CD14-positive monocyte (primary cell): ENCODE data around the gene CABP1. TPM values are rescaled to one million over a fixed set of nuclear protein-coding genes. Genes with fewer than 3 reads are reported as not detected.
A peak's percentile ranks its signal among the peaks of the same experiment; 100 is the strongest.
"Not testable (repeated sequence)": the region's sequence is repeated elsewhere in the genome, so short reads cannot be mapped to it uniquely, and the experiment has no call there.

Experiments
- DNase-seq, 3 donors: peaks; one replicate each; pipeline ENCODE4 v3.0.0-alpha.2; 2011 to 2022
- H2AFZ ChIP-seq: 2 replicates; pipeline ENCODE4 v1.6.0; 2012; ENCODE audit warnings: mild to moderate bottlenecking, low read depth, low read length, inconsistent platforms; ENCODE audit not compliant: insufficient read depth, poor library complexity, severe bottlenecking
- H3K27ac ChIP-seq, 2 donors: 1 replicate in 1 of 2; 2 replicates in 1 of 2; pipeline ENCODE4 v1.5.1; 2012 to 2013; ENCODE audit warnings: low read length in 2 of 2, control low read depth in 1 of 2, inconsistent platforms in 1 of 2, low read depth in 1 of 2, mild to moderate bottlenecking in 1 of 2
- H3K27me3 ChIP-seq, 2 donors: one replicate each; pipeline versions ENCODE4 v1.6.0 to v1.6.1; 2011 to 2013; ENCODE audit warnings: low read length in 2 of 2; ENCODE audit not compliant: control insufficient read depth in 2 of 2, insufficient read depth in 2 of 2
- H3K36me3 ChIP-seq, 2 donors: replicated peaks in 1 of 2; 1 replicate in 1 of 2; 2 replicates in 1 of 2; pipeline versions ENCODE4 v1.5.1 to v1.6.1; 2012 to 2013; ENCODE audit warnings: low read length in 2 of 2, control low read depth in 1 of 2, inconsistent platforms in 1 of 2, mild to moderate bottlenecking in 1 of 2; ENCODE audit not compliant: insufficient read depth in 2 of 2, control insufficient read depth in 1 of 2
- H3K4me1 ChIP-seq, 2 donors: 1 replicate in 1 of 2; 2 replicates in 1 of 2; pipeline versions ENCODE4 v1.5.1 to v1.6.1; 2012 to 2013; ENCODE audit warnings: low read length in 2 of 2, control low read depth in 1 of 2, inconsistent platforms in 1 of 2, mild to moderate bottlenecking in 1 of 2, moderate library complexity in 1 of 2; ENCODE audit not compliant: insufficient read depth in 2 of 2, control insufficient read depth in 1 of 2
- H3K4me2 ChIP-seq: replicated peaks from 2 replicates; pipeline ENCODE3; 2012; ENCODE audit warnings: low read length, moderate library complexity, mild to moderate bottlenecking; ENCODE audit not compliant: poor library complexity, severe bottlenecking; ENCODE audit errors: extremely low read depth
- H3K4me3 ChIP-seq, 3 experiments: fragments of 200-600 bp in 1 of 3; sonication (generic) in 1 of 3; replicated peaks in 1 of 3; 1 replicate in 2 of 3; 2 replicates in 1 of 3; pipeline ENCODE4 v1.5.1; 2011 to 2013; ENCODE audit warnings: low read length in 3 of 3, mild to moderate bottlenecking in 3 of 3, control low read depth in 2 of 3, low read depth in 2 of 3, inconsistent platforms in 1 of 3, moderate library complexity in 1 of 3
- H3K79me2 ChIP-seq: 2 replicates; pipeline ENCODE4 v1.6.0; 2012; ENCODE audit warnings: mild to moderate bottlenecking, control low read depth, inconsistent platforms, low read length, moderate library complexity; ENCODE audit not compliant: insufficient read depth
- H3K9ac ChIP-seq: 2 replicates; pipeline ENCODE4 v1.6.0; 2017; ENCODE audit warnings: low read length, mild to moderate bottlenecking; ENCODE audit not compliant: insufficient read depth, poor library complexity, severe bottlenecking
- H3K9me3 ChIP-seq, 2 donors: replicated peaks in 1 of 2; 1 replicate in 1 of 2; 2 replicates in 1 of 2; pipeline versions ENCODE4 v1.5.1 to v1.6.1; 2012 to 2013; ENCODE audit warnings: low read length in 2 of 2, control low read depth in 1 of 2; ENCODE audit not compliant: control insufficient read depth in 1 of 2, insufficient read depth in 1 of 2
- H4K20me1 ChIP-seq: 2 replicates; pipeline ENCODE4 v1.6.0; 2012; ENCODE audit warnings: mild to moderate bottlenecking, low read length, control low read depth, moderate library complexity; ENCODE audit not compliant: insufficient read depth
- H3K27ac Mint-ChIP-seq, 7 donors: one replicate each; pipeline ENCODE4 v1.8.0; 2020; ENCODE audit warnings: mild to moderate bottlenecking in 7 of 7, mixed read lengths in 7 of 7, moderate library complexity in 6 of 7, inconsistent platforms in 2 of 7
- H3K27me3 Mint-ChIP-seq, 3 donors: one replicate each; pipeline ENCODE4 v1.8.0; 2021 to 2022; ENCODE audit warnings: low read depth in 3 of 3, mild to moderate bottlenecking in 3 of 3, mixed read lengths in 3 of 3, moderate library complexity in 3 of 3, inconsistent platforms in 1 of 3
- H3K36me3 Mint-ChIP-seq, 2 donors: one replicate each; pipeline ENCODE4 v1.8.0; 2020; ENCODE audit warnings: mixed read lengths in 2 of 2, inconsistent platforms in 1 of 2, mild to moderate bottlenecking in 1 of 2
- H3K4me1 Mint-ChIP-seq: one replicate; pipeline ENCODE4 v1.8.0; 2020; ENCODE audit warnings: mild to moderate bottlenecking, mixed read lengths
- H3K4me3 Mint-ChIP-seq, 2 donors: one replicate each; pipeline ENCODE4 v1.8.0; 2020; ENCODE audit warnings: mild to moderate bottlenecking in 2 of 2, mixed read lengths in 2 of 2, moderate library complexity in 1 of 2
- H3K9me3 Mint-ChIP-seq, 7 donors: one replicate each; pipeline ENCODE4 v1.8.0; 2020 to 2022; ENCODE audit warnings: mixed read lengths in 7 of 7, mild to moderate bottlenecking in 6 of 7, moderate library complexity in 6 of 7, inconsistent platforms in 2 of 7
- CTCF ChIP-seq: fragments of 200-600 bp; IDR thresholded peaks from one replicate; pipeline ENCODE4 v1.8.0; 2022; ENCODE audit warnings: antibody characterized with exemption, mild to moderate bottlenecking
- WGBS: methylation state at CpG from one replicate; pipeline ENCODE4 v1.1.5; 2013; ENCODE audit warnings: missing lambda C conversion rate; ENCODE audit not compliant: insufficient coverage; 5-methylcytosine and 5-hydroxymethylcytosine counted together
- intact Hi-C, 2 donors: fragments of 100-400 bp; cut with micrococcal nuclease; formaldehyde crosslinking; loops; one replicate each; pipeline versions ENCODE4 v1.15.0 to v1.15.1; 2023
- polyA plus RNA-seq, 3 donors: library from polyadenylated mRNA; depleted of rRNA in 1 of 3; unstranded in 2 of 3; stranded (reverse) in 1 of 3; fragments of 300-500 nt in 2 of 3; fragments of >200 nt in 1 of 3; fragmentation: Illumina TruSeq in 2 of 3; gene quantifications; 1 replicate in 2 of 3; 2 replicates in 1 of 3; pipeline ENCODE4 v1.2.3, GENCODE V29; 2012 to 2021

Gene CABP1
- polyA plus RNA-seq, 3 donors, result 0.19 to 0.43 TPM; not detected in 1

GRCh38 chr12:120668868-120669840 lies 28.7 kb downstream of the CABP1 start:
- no peak overlapping the region for H2AFZ ChIP-seq
- Mint-ChIP-seq H3K27me3 (peaks cover 0 to 8% (median 5%) of the 10 kb centered on the region in 3 donors), H3K4me3 (peak overlapping the region in 1 of 2 donors; percentile 20), H3K36me3 (no peaks in the 10 kb centered on the region), H3K9me3 (peaks cover 0 to 1% (median 0%) of the 10 kb centered on the region in 7 donors), H3K27ac (no peak overlapping the region), H3K4me1 (peaks cover 5% of the 10 kb centered on the region)
- H3K9me3 ChIP-seq, result no peaks in the 10 kb centered on the region
- 88% methylated on average over 15 of the region's 19 CpGs for WGBS
- no peaks in the 10 kb centered on the region for H3K36me3 ChIP-seq
- no peak overlapping the region for H3K27ac ChIP-seq
- H3K4me2 ChIP-seq, result no peak overlapping the region
- H3K4me3 ChIP-seq, result no peak overlapping the region
- no peak for TF ChIP-seq CTCF
- H3K27me3 ChIP-seq, result no peaks in the 10 kb centered on the region
- no peak for DNase-seq
- peaks cover 4 to 6% of the 10 kb centered on the region in 2 donors for H3K4me1 ChIP-seq
- H3K9ac ChIP-seq, result no peak overlapping the region
- no peaks in the 10 kb centered on the region for H4K20me1 ChIP-seq
- no peaks in the 10 kb centered on the region for H3K79me2 ChIP-seq
- intact Hi-C loops, result no loop called here

GRCh38 chr12:120670237-120670636 lies 29.8 kb downstream of the CABP1 start:
- H3K4me1 ChIP-seq, H3K36me3 Mint-ChIP-seq, H3K27ac ChIP-seq, H3K27me3 ChIP-seq, H3K27ac Mint-ChIP-seq, H2AFZ ChIP-seq, H3K36me3 ChIP-seq, H3K4me3 Mint-ChIP-seq, H3K4me1 Mint-ChIP-seq, DNase-seq, H4K20me1 ChIP-seq, H3K9ac ChIP-seq, intact Hi-C loops, H3K79me2 ChIP-seq, H3K4me2 ChIP-seq, H3K9me3 ChIP-seq, H3K4me3 ChIP-seq, H3K27me3 Mint-ChIP-seq, H3K9me3 Mint-ChIP-seq: not testable (repeated sequence)
- WGBS, result 100% methylated on average over 5 of the region's 6 CpGs
